HCT116 (cell line): ENCODE data around the gene SAMD13. TPM values are rescaled to one million over a fixed set of nuclear protein-coding genes. Genes with fewer than 3 reads are reported as not detected.

Experiments used
- ATAC-seq: fragments of 200-7000 bp; cut with Tn5 transposase; 2 replicates; pipeline ENCODE4 v1.9.1; 2020; ENCODE audit warnings: mild to moderate bottlenecking, moderate library complexity
- BruUV-seq: library from RNA; stranded (reverse); fragments of 400-500 nt; replicated peaks from 2 replicates; lab custom pipeline; 2021; lab: Mats Ljungman, UMichigan
- CTCF ChIA-PET: fragments of 300-600 bp; sonication (Branson Sonifier 250); formaldehyde crosslinking; loops from one replicate; lab custom pipeline; 2021; ENCODE audit warnings: antibody characterized with exemption; lab: Charles Lee
- POLR2A ChIA-PET: fragments of 300-600, 350-600 bp; sonication (Branson Sonifier 250); formaldehyde crosslinking; loops from one replicate; lab custom pipeline; 2021; ENCODE audit warnings: antibody characterized with exemption; lab: Charles Lee
- RAD21 ChIA-PET, 2 experiments: fragments of 300-600 bp; sonication (Branson Sonifier 250); formaldehyde crosslinking; loops; one replicate each; lab custom pipeline; 2023; ENCODE audit warnings: low total read pairs in 2 of 2; ENCODE audit not compliant: uncharacterized antibody in 2 of 2, unreplicated experiment in 2 of 2, low non-redundant PET in 1 of 2; lab: Charles Lee
- DNase-seq: peaks from one replicate; pipeline ENCODE4 v3.0.0-alpha.2; 2010; ENCODE audit warnings: low read depth, low spot score
- H2AFZ ChIP-seq: fragments of 200-600 bp; shearing (Covaris generic), sonication (generic); 2 replicates; pipeline ENCODE4 v1.6.1; 2017; ENCODE audit warnings: low read depth, mixed run types, mixed read lengths, antibody characterized with exemption, low read length; ENCODE audit not compliant: poor library complexity, severe bottlenecking
- H3K27ac ChIP-seq: 2 replicates; pipeline ENCODE4 v1.5.1; 2012; ENCODE audit warnings: low read depth, low read length
- H3K27me3 ChIP-seq: fragments of 200-600 bp; sonication (generic); 2 replicates; pipeline ENCODE4 v1.6.1; 2016; ENCODE audit warnings: mixed run types, low read length, mixed read lengths; ENCODE audit not compliant: insufficient read depth
- H3K36me3 ChIP-seq, 2 experiments: fragments of 200-500 bp in 1 of 2; fragments of 200-600 bp in 1 of 2; sonication (Bioruptor generic) in 1 of 2; sonication (generic) in 1 of 2; 2 replicates each; pipeline versions ENCODE4 v1.5.1 to v1.6.1; 2014 to 2016; ENCODE audit warnings: low read length in 2 of 2, inconsistent platforms in 1 of 2, mixed read lengths in 1 of 2, mixed run types in 1 of 2; ENCODE audit not compliant: insufficient read depth in 2 of 2, control insufficient read depth in 1 of 2
- H3K4me1 ChIP-seq, 2 experiments: fragments of 200-600 bp in 1 of 2; sonication (generic) in 1 of 2; 2 replicates each; pipeline versions ENCODE4 v1.5.1 to v1.6.1; 2012 to 2017; ENCODE audit warnings: low read length in 2 of 2, inconsistent platforms in 1 of 2, mild to moderate bottlenecking in 1 of 2, mixed read lengths in 1 of 2, mixed run types in 1 of 2, moderate library complexity in 1 of 2; ENCODE audit not compliant: insufficient read depth in 2 of 2, control insufficient read depth in 1 of 2
- H3K4me2 ChIP-seq: fragments of 200-600 bp; sonication (generic); 2 replicates; pipeline ENCODE4 v1.6.1; 2017; ENCODE audit warnings: mixed run types, low read length, mixed read lengths
- H3K4me3 ChIP-seq, 2 experiments: fragments of 200-600 bp in 1 of 2; sonication (generic) in 1 of 2; replicated peaks in 1 of 2; 2 replicates each; pipeline ENCODE4 v1.5.1; 2011 to 2016; ENCODE audit warnings: low read length in 2 of 2, control low read depth in 1 of 2, low read depth in 1 of 2, mild to moderate bottlenecking in 1 of 2, mixed read lengths in 1 of 2, mixed run types in 1 of 2
- H3K79me2 ChIP-seq: fragments of 200-600 bp; sonication (generic); 2 replicates; pipeline ENCODE4 v1.6.1; 2017; ENCODE audit warnings: mild to moderate bottlenecking, mixed run types, low read length, moderate library complexity, mixed read lengths; ENCODE audit not compliant: insufficient read depth
- H3K9ac ChIP-seq: fragments of 200-600 bp; sonication (generic); 2 replicates; pipeline ENCODE4 v1.6.1; 2016; ENCODE audit warnings: low read length, mixed read lengths
- H3K9me2 ChIP-seq: fragments of 200-600 bp; sonication (generic), shearing (Covaris generic); 2 replicates; pipeline ENCODE4 v1.6.1; 2017; ENCODE audit warnings: mixed run types, mild to moderate bottlenecking, moderate library complexity; ENCODE audit not compliant: insufficient read depth
- H3K9me3 ChIP-seq, 2 experiments: fragments of 200-500 bp in 1 of 2; fragments of 200-600 bp in 1 of 2; sonication (Bioruptor generic) in 1 of 2; sonication (generic) in 1 of 2; 2 replicates each; pipeline ENCODE4 v1.6.1; 2014 to 2017; ENCODE audit warnings: low read length in 2 of 2, mixed read lengths in 2 of 2, inconsistent platforms in 1 of 2, low read depth in 1 of 2, mild to moderate bottlenecking in 1 of 2, mixed run types in 1 of 2, moderate library complexity in 1 of 2; ENCODE audit not compliant: control insufficient read depth in 1 of 2, insufficient read depth in 1 of 2
- H4K20me1 ChIP-seq: fragments of 200-600 bp; sonication (generic), shearing (Covaris generic); 2 replicates; pipeline ENCODE4 v1.6.1; 2017; ENCODE audit warnings: mixed run types, mild to moderate bottlenecking, moderate library complexity; ENCODE audit not compliant: insufficient read depth
- ATF3 ChIP-seq: IDR thresholded peaks from 2 replicates; pipeline ENCODE4 v1.6.1; 2012
- CEBPB ChIP-seq: IDR thresholded peaks from 2 replicates; pipeline ENCODE4 v1.6.1; 2012; ENCODE audit warnings: low read depth
- CTCF ChIP-seq, 3 experiments: fragments of 200-600 bp in 1 of 3; sonication (generic) in 1 of 3; IDR thresholded peaks in 2 of 3; conservative IDR thresholded peaks in 1 of 3; 2 replicates each; pipeline ENCODE4 v1.5.1; 2012 to 2017; ENCODE audit warnings: low read depth in 2 of 3, low read length in 2 of 3, antibody characterized with exemption in 1 of 3, borderline replicate concordance in 1 of 3, control low read depth in 1 of 3, mild to moderate bottlenecking in 1 of 3, mixed read lengths in 1 of 3, mixed run types in 1 of 3, moderate library complexity in 1 of 3; ENCODE audit not compliant: insufficient read depth in 1 of 3
- EZH2phosphoT487 ChIP-seq: fragments of 200-600 bp; IDR thresholded peaks from 2 replicates; pipeline ENCODE4 v1.6.1; 2018; ENCODE audit warnings: antibody characterized with exemption, borderline replicate concordance
- FOSL1 ChIP-seq: IDR thresholded peaks from 2 replicates; pipeline ENCODE4 v1.6.1; 2012; ENCODE audit warnings: low read depth
- POLR2AphosphoS5 ChIP-seq: IDR thresholded peaks from 2 replicates; pipeline ENCODE4 v1.6.1; 2011; ENCODE audit warnings: mild to moderate bottlenecking, low read depth, low read length, moderate library complexity
- RAD21 ChIP-seq: IDR thresholded peaks from 2 replicates; pipeline ENCODE4 v1.6.1; 2012; ENCODE audit warnings: low read depth, mild to moderate bottlenecking
- SP1 ChIP-seq: IDR thresholded peaks from 2 replicates; pipeline ENCODE4 v1.6.1; 2012; ENCODE audit warnings: low read depth
- SRF ChIP-seq: IDR thresholded peaks from 2 replicates; pipeline ENCODE4 v1.6.1; 2012; ENCODE audit warnings: low read depth
- TCF7L2 ChIP-seq: IDR thresholded peaks from 2 replicates; pipeline ENCODE4 v1.7.0; 2011; ENCODE audit warnings: borderline replicate concordance, inconsistent platforms; ENCODE audit not compliant: insufficient read depth, insufficient read length; ENCODE audit errors: extremely low read depth
- ZNF274 ChIP-seq: fragments of 200-500 bp; sonication (Bioruptor generic); IDR thresholded peaks from 2 replicates; pipeline ENCODE4 v1.6.1; 2014; ENCODE audit warnings: mild to moderate bottlenecking, low read depth, low read length, inconsistent platforms
- intact Hi-C: fragments of 100-400 bp; cut with micrococcal nuclease; formaldehyde crosslinking; loops from 2 replicates; pipeline ENCODE4 v1.10.0; 2022
- total RNA-seq: library from RNA; stranded (reverse); gene quantifications from one replicate; pipeline ENCODE4 v1.2.1, GENCODE V29; 2021; ENCODE audit not compliant: unreplicated experiment

SAMD13 gene
- total RNA-seq, 1 experiment from 2014 or later, result 14.9 TPM

- no peak for TF ChIP-seq ATF3
- TF ChIP-seq, all 23 proteins: peak for 6
These were observed 52.2 kb downstream of the SAMD13 start (continued) for GRCh38 chr1:84353695-84354094.

GRCh38 chr1:84355556-84355955, 54.0 kb downstream of the SAMD13 start:
- peaks cover 4 to 16% of the 10 kb centered on the region in 2 experiments; a peak in 1 of 4 replicates for H3K9me3 ChIP-seq
- RAD21 ChIA-PET, result no interaction called here
- H3K9ac ChIP-seq, result no peak overlapping the region
- ATAC-seq (no peak), DNase-seq (no peak)
- no peaks in the 10 kb centered on the region for H3K27me3 ChIP-seq
- H3K79me2 ChIP-seq, result no peaks in the 10 kb centered on the region
- POLR2A ChIA-PET, result interaction anchor here (1.7 kb wide), 1 partner anchor 10 kb away, joined by 5 read pairs; no protein-coding TSS in a partner anchor
- no peak overlapping the region for H3K4me2 ChIP-seq
- no peak overlapping the region for H2AFZ ChIP-seq
- no peaks in the 10 kb centered on the region for H3K9me2 ChIP-seq
- H3K36me3 ChIP-seq, result no peaks in the 10 kb centered on the region; a peak in 1 of 4 replicates
- BruUV-seq, result no TSS peak
- no peaks in the 10 kb centered on the region for H4K20me1 ChIP-seq
- no peak overlapping the region for H3K4me3 ChIP-seq
- H3K4me1 ChIP-seq, result peaks cover 41 to 43% of the 10 kb centered on the region in 2 experiments
- CTCF ChIA-PET, result no interaction called here
- no peak for TF ChIP-seq RAD21
- no peak for TF ChIP-seq SRF
- no peak for TF ChIP-seq EZH2phosphoT487
- TF ChIP-seq TCF7L2, result no peak
- TF ChIP-seq POLR2AphosphoS5, result no peak
- no peak for TF ChIP-seq CEBPB
- TF ChIP-seq CTCF (IDR thresholded peaks at IDR 0.05 in 2 of 3, conservative IDR thresholded peaks at IDR 0.05 in 1 of 3; ENCODE audit: borderline replicate concordance in 1 of 3, insufficient read depth in 1 of 3, low read depth in 2 of 3, low read length in 2 of 3), result no peak
- no peak for TF ChIP-seq SP1
- TF ChIP-seq ZNF274, result no peak
- no peak for TF ChIP-seq FOSL1
- H3K27ac ChIP-seq, result peak overlapping the region; percentile 34; the same call in 1 of the 2 replicates
- intact Hi-C loops, result no loop called here
